GM18873 (cell line): ENCODE results near the gene FBXW7.
A peak's percentile ranks its signal among the peaks of the same experiment; 100 is the strongest.

Source experiments
- ATAC-seq: cut with Tn5 transposase; IDR thresholded peaks from one replicate; pipeline ENCODE4 v1.9.1; 2021; ENCODE audit warnings: mild to moderate bottlenecking, moderate library complexity, moderate number of reproducible peaks; ENCODE audit not compliant: unreplicated experiment, low FRiP score

FBXW7 gene

DNA sequence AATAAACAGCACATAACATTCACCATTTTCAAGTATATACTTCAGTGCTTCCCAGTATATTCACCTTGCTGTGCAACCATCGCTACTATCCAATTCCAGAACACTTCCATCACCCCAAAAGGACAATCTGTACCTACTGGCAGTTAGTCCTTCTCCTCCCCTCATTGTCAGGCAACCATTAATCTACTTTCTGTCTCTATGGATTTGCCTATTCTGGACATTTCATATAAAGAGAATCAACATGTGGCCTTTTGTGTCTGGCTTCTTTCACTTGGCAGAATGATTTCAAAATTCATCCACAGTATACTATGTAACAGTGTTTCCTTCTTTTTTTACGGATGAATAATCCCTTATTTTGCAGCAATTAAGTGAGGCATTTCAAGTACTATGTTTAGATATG, 189.4 kb downstream of the FBXW7 start:
- no peak for ATAC-seq

DNA sequence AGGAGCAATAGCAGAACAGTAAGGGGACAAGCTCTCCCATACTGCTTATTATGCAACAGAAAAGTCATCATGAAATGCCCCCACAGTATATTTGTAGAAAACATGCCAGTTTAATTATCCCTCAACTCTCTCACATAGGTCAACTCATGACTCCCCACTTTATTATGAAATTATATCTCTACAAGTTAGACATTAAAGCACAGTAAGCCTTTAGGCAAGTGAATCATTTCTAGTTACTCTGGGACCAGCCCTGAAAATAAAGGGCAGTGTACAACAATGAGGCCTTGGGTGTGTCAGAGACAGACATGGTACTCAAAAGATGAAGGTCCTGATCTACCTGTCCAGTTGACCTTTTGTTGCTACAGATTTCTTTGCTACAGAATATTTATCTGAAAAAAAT, 191.9 kb downstream of the FBXW7 start:
- ATAC-seq: no peak

DNA sequence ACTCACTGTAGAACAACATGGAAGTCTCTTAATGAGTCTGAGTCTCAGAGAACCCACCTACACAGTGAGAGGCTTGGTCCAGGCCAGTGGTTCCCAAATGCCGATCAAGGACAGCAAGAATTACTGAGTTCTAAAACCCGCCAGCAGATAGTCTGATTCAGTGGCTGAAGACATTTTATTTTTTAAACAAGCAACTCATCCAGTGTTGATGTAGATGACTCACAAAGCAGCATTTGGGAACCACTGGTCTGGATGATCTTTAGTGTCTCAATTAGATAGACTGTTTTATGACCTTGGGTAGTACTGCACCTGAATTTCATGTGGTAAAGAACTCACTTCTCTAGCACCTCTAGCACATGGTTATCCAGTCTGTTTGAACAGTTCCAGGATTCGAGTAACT, 193.6 kb downstream of the FBXW7 start:
- no peak for ATAC-seq

DNA sequence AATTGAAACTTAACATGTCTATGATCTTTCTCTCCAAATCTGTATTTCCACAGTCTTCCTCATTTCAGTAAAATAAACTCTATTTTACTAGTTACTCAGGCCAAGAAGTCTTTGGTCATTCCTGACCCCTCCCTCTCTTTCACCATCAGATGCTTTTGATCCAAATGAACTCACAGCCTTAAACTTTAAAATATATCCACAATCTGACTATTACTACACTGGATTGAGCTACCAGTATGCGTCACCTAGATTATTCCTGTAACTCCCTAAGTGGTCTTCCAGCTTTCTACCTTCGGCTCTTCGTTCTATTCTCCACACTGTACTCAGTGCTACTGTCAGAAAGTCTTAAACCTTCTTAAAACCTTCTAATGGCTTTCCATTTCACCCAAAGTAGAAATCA, 195.1 kb downstream of the FBXW7 start:
- no peak for ATAC-seq

DNA sequence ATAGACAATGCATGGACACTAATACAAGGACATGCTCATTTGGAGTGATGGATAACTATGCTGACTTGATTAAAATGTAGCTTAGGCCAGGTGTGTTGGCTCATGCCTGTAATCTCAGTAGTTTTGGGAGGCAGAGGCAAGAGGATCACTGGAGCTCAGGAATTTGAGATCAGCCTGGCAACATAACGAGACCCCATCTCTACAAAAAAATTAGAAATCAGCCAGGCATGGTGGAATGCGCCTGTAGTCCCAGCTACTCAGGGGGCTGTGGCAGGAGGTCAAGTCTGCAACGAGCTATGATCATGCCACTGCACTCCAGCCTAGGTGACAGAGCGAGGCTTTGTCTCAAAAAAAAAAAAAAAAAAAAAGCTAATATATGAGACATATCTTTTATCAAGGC, 196.3 kb downstream of the FBXW7 start:
- no peak for ATAC-seq

DNA sequence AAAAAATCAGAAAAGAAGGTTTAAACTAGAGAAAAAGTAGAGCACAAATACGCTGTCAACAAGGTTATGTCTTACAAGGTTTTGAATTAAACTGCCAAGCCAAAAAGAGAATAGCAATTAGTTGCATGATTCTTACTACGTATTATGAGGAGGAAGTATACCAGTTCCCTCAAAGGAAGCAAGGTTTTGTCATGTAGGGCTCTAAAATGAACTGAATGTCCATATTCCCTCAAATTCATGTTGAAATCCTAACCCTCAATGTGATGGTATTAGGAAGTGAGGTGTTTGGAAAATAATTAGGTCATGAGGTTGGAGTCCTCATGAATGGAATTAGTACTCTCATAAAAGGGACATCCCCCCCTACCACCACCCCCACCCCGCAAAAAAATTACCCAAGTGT, 201.0 kb downstream of the FBXW7 start:
- ATAC-seq: no peak

DNA sequence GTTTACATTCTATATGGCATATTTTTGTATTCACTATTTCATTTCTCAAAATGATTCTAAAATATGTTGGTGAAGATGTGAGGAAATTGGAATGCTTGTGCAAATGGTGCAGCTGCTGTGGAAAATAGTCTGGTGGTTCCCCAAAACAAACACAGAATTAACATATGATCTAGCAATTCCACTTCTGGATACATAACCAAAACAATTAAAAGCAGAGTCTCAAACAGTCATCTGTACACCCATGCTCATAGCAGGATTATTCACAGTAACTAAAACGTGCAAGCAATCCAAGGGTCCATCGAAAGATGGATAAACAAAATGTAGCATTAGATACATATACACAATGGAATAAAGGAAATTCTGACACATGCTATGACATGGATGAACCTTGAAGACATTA, 204.8 kb downstream of the FBXW7 start:
- no peak for ATAC-seq

DNA sequence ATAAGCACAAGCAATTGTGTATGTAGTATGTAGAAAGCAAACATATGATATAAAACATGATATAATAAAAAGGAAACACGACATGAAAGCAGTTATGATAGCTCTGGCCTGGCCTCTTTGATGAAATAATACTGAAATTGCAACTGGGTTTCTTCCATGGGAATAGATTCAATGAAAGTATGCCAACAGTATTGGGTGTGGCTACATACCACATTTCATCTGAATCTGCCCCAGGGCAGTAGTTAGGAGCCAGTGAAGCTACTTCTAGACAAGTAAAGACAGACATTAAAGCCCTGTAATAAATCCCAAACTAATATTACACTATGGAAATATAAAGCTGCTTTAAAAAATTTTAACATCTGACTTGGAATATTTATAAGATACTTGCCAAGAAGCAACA, 207.3 kb downstream of the FBXW7 start:
- no peak for ATAC-seq

DNA sequence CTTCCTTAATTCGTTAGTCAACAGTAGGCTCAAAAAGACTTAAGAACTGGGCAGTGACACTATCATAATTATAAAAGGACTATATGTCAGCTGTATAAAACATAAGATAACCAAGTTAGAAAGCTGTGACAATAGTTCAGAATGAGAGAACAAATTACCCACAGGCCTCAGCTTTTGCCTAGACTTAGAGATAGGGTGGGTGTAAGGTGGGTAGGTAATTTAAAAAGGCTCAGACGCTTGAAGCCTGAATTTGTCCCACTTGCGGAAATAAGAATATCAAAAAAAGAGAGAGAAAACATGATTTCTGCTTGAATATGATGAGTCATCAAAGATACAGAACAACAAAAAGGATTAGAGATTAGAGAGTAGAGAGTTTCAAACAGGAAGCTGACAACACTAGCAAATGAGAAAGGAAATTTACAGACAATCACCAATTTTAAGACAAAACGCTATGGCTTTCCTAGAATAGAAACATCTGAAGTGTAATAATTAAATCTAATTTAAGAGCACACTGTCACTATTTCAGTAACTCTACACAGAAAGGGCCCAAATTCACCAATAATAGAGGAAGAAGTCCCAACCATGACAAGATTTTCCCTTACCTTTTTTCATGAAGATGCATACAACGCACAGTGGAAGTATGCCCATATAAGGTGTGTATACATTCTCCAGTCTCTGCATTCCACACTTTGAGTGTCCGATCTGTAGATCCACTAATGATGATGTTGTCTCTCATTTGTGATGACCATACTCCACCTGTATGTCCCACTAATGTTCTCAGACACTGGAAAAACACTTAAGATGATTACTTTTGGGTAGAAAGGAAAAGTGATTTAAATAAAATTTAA, 208.1 kb downstream of the FBXW7 start:
- ATAC-seq: no peak

DNA sequence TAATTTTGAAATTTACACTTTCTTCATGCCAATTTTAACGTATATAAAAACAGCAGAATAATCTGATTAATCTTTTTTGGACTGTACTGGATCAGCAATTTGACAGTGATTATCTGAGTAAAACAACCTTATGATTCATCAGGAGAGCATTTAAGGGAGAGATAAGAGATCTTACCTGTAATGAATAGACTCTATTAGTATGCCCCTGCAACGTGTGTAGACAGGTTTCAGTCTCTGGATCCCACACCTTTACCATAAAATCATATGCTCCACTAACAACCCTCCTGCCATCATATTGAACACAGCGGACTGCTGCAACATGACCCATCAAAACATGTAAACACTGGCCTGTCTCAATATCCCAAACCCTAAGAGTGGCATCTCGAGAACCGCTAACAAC, 210.1 kb downstream of the FBXW7 start:
- no peak for ATAC-seq

DNA sequence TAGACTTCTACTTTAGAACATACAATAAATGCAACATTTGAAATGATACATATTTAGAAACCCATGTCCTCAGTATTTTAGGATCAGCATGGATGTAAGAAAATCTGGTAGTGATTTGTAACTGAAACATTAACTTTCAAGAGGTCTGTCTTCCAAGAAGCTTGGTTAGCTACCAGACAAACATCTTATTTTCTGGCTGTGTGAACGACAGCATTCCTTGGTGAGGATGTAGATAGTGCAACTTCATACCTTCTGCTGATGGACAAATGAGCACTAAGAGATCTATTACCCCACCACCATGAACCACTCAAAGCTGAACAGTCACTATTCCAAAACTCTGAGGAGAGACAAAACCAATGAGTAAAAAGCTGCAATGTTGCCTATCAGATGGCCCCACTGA, 212.7 kb downstream of the FBXW7 start:
- no peak for ATAC-seq

DNA sequence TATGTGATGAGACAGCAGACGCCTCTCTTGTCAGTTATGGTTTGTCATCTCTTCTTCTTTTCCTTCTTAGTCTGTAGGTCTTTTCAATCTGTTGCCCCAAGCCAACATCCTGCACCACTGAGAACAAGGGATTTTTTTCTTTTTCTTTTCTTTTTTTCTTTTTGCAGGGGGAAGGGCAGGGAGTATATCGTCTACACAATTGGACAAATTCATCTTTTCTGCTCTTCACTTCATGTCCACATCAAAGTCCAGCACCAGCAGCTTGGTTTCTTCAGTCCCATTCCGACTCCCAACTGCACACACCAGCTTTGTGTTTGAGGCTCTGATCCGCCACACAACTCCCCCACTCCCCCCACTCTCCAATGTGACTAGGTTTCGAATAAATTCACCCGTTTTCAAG, 213.2 kb downstream of the FBXW7 start:
- ATAC-seq: no peak

DNA sequence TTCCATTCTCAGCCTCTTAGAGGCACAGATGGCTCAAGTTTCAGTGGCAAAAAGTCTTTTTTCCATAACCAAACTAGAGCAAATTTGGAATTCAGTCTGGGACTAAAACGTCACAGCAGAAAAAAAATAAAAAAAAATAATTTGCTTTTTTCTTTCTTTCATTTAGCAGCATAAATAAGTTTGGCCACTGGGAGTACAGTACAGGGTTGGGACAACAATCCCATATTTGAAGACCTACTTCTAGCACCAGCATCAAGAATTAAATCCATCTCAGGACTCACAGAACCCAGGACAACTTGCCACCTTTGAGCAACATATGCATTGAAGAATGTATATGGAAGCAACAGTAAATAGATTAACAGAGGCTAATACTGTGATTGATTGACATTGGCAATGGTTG, 214.0 kb downstream of the FBXW7 start:
- ATAC-seq: no peak

DNA sequence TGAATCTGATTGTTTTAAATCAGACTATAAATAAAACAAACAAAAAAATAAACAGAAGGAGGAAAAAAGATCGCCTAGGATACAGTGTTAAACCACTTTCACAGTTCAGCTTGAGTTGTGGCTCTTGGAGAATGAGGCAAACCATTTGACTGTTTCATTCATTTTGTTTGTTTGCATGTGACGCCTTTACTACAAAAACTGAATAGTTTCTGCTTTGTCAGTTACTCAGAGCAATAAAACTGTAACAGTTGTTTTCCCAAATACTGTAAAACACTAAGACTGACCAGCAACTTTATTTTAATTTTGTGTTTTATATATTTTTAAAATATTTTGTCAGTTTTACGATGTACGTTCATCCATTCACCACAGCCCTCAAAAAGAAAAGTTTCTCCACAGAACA, 214.5 kb downstream of the FBXW7 start:
- no peak for ATAC-seq

DNA sequence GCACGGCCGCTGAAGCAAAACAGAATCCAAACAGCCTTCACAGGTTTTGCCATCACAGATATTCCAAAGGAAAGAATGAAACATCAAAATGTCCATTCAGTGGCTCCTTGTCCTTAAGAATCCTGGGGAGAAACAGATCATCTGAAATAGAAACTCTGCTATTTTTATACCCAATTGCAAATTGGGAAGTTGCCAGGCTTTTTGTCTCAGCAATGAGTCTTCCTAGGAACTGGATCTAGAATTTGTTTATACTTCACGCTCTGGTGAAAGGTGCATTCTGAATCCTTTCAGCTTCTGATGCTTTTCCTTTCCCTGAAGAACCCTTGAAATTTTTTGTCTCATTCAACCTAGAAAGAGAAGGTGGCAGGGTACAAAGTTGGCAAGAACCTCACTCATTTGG, 218.9 kb downstream of the FBXW7 start:
- no peak for ATAC-seq

DNA sequence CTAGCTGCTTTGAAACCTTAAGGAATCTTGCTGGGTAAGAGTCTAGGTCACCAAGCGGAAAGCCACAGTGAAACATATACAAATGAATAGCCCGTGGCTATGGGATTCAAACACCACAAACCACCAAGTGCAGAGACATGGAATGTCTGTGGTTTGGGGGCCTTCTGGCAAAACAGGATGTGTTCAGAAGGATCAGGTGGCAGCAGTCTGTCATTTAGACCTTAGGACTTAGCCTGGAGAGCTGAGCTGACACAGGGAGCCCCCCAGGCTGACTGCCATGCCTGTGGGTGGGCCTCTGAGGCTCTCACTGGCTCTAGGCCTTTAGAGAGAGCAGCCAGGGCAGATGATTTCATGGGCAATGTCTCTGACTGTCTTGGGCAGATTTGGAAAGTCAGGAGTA, 225.6 kb downstream of the FBXW7 start:
- no peak for ATAC-seq

DNA sequence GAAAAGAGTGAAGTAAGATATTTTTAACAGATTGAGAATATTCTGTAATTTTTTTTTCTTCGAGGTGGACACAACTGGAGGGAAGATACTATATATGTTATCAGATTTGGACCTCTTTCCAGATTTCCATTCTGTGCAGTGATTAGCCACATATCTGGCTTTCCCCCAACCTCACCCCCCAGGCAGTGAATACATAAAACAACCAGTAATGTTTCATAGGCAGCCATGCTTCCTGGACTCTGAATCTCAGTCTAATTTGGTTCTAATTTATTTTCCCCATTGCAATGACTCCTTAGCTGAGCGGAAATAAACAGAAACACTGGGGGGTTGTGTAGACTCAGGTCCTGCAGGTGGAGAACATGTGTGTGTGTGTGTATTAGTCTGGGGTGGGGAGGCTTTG, 226.5 kb downstream of the FBXW7 start:
- no peak for ATAC-seq

DNA sequence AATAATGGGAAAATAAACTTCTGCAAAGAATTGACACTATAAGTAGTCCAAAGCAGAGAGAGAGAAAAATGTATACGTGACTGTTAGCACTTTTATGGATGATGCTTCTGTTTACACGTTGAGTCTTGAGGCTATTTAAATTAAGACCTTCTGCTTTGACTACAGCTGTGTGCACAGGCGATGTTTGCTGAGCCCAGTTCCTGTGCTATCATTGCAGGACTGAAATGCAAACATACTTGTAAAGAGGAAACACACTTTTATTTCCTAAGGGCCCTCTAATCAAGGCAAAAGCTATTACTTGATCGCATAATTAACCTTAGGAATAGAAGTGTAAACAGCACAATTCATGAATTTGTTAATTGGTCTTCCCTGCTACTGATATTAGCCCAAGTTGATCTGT, 226.9 kb downstream of the FBXW7 start:
- ATAC-seq: no peak

DNA sequence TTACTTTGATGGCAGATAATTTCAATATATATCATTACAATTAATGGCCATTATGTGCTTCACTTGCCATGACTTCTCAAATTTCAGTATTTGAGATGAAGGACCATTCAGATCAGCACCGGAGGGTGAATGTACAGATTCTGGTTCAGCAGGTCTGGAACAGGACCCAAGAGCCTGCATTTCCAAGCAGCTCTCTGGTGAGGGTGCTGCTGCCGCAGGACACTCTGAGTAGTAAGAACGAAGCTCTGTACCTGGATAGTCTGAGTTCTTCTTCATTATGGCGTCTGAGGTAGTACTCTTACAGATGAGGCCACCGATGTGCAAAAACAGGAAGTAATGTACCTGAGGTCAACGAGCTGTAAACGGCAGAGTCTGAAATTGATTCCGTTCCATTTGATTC, 228.2 kb downstream of the FBXW7 start:
- ATAC-seq: no peak

DNA sequence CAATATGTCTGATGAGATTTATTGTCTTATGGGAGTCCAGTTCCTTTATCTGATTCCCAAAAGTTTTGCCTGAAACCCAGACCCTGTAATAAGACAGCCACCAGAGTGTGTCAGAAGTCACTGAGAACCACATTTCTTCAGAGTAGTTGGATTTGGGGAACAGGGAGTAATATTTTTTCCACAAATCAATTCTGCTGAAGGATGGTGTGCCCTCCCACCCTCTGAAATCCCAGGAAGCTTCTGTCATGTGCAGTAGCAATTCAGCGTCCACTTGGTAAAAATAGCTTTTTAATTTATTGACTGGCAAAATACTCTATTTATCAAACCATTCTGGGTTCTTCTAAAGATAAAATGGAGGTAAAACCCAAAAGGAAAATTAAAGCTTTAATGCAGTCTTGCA, 229.4 kb downstream of the FBXW7 start:
- no peak for ATAC-seq

DNA sequence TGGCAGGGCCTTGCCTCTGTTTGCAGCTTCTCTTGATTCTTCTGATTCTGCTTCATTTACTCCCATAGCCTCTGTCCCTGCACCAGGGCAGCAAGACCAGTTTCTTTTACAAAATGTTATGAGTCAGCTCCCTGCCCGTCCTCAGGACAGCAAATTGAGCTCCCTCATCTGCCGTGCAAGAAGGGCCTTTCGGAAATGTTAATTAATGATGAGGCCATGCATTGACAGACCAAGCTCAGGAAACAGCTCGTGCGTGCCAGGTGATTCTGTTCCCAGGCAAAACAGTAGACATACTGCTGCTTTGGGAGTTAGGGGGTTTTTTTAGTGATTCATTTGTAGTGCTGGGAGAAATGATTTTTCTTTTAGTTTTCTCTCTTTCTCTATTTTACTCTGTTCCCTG, 231.7 kb downstream of the FBXW7 start:
- peak; percentile 94 for ATAC-seq

DNA sequence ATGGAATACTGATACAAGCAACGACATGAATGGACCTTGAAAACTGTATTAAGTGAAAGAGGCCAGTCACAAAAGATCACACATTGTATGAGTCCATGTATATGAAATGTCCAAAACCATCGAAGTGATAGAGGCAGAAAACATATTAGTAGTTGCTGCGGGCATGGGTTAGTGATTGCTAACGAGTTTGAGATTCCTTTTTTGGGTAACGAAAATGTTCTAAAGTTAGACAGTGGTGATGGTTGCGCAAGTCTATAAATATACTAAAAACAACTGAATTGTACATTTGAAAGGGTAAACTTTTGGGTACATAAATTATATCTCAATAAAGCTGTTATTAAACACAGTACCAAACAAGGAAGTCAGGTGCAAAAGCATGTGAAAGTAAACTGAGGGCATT, 234.5 kb downstream of the FBXW7 start:
- ATAC-seq: no peak

DNA sequence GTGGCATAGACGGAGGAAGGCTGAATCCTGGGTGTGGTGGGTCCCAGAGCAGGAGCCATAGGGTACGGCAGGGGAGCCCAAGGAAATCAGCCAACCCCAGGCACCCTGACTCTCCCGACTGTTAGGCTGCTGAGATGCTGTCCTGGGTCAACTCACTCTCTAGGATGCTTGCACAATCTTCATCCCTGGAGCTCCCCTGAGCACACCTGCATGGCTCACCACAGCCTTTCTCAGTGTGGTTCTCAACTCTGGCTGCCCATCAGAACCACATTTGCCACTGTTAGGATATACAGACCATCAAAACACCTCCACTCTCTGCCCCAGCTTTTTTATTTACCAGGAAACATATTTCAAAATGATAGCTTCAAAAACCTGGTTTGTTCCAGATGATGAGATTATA, 236.3 kb downstream of the FBXW7 start:
- no peak for ATAC-seq
